Fibroblast of the conjunctiva (primary cell): ENCODE data around the gene SLC43A1.

Experiments used
- DNase-seq: peaks from one replicate; pipeline ENCODE4 v3.0.0-alpha.2; 2010; ENCODE audit warnings: low read depth

The SLC43A1 gene

DNA sequence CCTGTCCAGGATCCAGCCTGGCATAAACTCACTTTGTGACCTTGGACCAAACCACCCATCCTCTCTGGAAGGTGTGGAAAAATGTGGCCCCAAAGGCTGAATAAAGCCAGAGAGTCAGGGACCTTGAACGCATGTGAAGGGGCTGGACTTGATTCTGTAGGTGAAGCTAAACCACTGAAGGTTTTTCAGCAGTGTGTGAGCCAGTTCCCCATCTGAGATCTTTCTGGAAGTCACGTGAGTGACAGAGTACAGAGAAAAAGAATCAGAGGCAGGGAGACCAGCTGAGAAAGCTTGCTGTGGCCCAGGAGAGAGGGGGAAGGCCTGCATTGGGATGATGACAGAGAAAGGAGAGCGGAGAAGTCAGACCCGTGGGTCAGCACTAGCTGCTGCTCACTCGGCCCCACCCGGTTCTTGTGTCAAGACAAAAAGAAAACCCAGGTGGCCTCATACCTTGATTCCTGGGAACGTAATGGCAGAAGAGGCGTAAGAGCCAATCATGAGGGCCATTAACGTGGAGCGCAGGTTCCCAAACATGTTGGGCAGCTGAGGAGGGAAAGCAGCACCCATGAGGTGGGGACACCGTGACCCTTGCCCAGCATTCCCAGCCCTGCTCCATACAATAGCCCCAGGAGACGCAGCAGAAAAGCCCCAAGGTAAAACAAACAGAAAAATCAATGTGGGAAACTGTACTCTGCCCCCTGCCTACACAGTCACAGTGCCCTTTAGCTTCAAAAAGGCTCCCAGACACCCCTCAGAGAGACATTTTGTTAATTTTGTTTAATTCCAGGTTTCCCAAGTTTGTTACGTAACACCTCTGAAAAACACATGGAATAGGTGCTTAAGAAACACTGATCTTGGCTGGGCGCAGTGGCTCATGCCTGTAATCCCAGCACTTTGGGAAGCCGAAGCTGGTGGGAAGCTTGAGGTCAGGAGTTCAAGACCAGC is 17.9 kb downstream of the SLC43A1 start:
- DNase-seq = no peak

DNA sequence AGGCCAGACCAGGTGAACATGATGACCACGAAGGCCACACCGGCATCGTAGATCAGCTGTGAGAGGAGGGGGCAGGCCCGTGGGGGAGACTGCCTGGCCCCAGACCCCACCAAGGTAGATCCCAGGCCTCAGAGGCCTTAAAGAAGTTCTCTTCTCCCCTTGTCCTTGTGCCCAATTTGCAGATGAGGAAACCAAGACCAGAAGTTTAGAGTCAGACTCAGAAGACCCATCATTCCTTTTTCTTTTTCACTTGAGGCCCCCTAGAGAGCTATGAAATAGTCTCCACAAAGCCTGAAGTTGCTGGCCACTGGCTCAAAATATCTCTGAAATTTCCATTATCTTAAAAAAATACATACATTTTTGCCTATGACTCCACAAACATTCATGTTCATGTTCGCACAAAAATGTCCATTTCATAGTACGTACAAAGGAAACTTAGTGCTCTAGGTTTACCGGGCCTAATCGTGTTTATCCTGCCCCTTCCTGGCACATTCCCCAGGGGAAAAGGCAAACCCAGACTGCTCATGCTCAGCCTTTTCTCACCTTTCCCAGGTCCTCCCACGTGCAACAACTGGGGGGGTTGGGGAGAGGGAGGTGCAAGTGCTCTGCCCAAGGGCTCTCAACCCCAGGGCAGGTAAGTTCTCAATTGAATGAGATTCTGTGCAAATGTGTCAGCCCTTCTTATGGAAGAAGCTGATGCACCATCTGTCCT is 19.2 kb downstream of the SLC43A1 start:
- no peak for DNase-seq

DNA sequence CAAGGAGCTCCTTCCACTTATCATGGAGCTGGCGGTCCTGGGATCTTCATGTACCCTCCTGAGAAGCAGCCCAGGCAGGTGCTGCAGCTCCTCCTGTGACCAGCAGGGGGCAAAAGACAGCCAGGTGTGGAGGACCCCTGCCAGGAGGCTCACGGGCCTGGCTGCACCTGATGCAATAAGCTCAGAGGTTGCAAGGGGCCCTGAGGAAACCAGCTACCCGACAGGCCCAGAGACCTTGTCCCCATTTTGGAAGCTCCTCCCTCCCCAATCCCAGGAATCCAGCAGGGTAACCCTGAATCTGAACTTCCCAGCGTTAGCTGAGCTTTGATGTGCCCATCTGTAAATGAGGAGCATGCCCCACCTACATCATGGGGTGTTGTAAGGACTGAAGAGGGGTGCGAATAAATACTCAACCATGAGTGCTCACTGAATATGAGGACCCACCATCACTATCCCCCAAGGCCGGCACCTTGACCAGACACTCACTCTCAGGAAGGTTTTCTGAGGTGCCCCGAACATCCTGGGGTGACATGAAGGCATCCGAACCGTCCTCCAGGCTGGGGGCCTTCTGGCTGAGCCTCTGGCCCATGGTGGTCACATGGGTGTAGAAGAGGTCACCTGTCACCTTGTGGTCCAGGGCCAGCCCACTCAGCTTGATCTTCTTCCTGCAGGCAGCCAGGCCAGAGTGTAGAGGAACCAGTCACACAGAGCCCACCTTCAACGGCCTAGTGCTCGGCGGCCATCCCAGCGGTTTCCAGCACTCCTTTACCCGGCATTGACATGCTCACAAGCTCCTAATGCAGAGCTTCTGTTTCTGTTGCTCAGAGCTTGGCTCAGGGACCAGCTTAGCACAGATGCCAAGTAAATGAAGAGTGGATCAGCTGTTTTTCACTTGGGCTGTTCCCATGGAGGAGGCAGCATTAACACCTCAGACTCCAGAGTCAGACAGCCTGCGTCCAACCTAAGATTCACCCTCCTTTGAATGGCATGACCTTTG is 21.7 kb downstream of the SLC43A1 start:
- no peak for DNase-seq

DNA sequence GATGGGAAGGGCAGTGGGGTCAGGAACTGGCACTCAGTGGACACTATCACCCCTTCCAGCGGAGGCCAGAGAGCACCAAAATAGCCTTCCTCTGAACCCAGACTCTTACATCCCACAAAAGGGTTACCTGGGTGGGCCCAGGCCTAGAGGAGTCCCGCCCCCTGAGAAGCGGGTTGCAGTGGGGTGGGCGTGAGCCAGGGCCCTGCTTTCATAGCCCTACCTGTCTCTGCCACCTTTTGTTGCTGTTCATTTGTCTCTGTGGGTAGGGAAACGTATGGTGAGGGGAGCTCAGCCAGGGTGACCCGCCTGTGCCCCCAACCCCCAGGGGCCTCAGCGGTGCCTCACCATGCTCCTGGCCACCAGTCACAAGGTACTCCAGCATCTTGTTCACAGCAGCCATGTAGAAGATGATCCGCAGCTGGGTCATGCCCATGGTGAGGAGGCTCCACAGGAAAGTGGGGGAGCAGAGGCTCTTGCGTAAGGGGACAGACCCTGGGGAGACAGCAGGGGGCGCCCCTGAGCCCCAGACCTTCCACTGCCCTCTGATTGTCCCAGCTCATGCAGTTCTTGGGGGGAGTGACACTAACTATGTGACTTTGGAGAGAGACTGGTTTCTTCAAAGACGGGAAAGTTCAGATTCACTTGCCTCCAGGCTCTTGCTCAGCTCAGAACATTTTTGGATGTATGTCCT is 24.0 kb downstream of the SLC43A1 start:
- DNase-seq = no peak

DNA sequence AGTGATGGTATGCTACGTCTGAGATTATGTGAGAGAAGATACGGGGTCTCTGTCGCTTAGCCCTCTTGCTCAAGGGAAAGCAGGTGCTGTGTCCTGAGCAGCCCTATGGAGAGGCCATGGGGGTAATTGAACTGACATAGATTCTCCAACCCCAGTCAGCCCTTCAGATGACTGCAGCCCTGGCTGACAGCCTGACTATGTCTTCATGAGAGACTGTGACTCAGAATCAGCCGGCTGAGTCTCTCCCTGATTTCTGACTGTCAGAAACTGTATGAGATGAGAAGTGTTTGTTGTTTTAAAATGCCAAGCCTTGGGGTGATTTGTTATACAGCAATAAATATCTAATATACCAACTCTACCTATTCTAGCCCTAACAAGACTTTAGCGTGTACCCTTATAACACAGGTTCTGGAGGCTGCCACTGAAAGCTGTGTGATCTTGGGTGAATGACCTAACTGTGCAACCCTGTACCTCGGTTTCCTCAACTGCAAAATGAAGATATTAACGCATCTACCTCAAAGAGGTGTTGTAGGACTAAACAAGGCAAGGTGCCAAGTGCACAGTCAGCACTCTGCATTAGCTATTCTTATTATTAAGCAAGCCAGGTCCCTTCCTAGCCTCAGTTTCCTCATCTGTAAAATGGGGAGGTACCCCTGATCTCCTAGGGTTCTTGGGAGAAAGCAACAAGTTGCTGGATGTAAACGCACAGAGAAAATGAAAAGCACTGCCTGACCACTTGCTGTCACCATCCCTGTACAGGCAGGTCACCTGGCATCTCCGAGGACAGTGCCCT is 24.9 kb downstream of the SLC43A1 start:
- DNase-seq = no peak

DNA sequence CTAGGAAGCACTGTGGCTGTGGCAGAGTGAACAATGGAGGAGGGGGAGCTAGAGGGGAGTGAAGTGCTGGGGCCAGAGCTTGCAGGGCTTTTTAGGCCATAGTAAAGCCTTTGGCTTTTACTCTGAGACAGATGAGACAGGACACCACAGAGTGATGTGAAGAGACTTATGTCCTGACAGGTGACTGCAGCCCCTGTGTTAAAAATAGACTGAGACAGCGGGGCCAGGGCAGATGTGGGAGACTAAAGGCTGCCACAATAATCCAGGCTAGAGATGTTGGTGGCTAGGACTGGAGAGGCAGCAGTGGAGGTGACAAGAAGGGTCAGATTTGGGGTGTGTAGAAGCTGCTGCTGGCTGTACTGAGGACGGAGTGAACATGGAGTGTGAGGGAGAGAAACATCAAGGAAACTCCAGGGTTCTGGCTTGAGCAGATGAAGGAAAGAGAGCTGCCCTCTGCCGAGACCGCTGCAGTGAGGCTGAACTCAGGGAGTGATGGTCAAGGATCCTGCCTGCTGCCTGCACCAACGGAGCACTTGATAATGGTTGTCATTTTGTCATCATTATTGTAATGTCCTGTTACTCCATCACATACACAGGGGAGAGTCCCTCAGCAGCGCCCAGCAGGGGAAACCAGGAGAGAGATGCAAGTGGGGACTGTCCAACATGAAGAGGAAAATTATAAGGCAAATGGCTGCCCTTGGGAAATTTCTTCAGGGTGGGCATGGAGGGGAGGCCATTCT is 27.4 kb downstream of the SLC43A1 start:
- no peak for DNase-seq

- no peak for DNase-seq
Measured at GRCh38 chr11:57487021-57487778, 28.3 kb downstream of the SLC43A1 start.

DNA sequence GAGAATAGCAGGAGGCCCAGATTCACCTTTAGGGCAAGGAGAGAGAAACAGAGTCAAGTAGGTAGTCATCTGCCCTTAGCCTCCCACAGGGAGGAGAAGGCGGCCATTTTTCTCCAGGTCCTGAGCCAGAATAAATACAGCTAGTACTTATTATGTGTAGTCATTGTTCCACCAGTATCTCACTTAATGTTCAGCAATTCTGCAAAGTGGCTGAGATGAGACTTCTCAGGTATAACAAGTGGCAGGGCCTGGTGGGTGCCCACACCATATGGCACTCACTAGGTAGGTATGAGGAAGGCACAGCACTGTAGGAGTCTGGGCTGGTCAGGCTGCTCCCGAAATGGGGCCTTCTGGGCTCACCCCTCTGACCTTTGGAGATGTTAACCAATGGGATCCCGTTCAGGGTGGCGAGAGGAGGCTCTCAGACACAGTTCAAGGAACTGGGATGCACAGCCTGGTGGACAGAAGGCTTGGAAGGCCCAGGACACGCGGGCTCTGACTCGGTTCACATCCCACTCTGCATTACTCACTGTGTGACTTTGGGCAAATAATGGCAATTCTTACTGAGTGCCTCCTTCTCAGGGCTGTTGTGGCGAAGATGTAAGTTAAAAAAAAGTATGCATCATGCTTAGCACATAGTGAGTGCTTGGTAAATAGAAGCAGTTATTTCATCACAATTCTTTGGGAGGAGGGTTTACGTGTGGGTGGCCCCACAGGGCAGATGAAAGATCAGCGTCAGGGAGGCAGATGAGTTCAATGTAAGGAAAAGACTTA is 30.1 kb downstream of the SLC43A1 start:
- DNase-seq = no peak

- DNase-seq = no peak
Measured at GRCh38 chr11:57484141-57484710, 31.3 kb downstream of the SLC43A1 start.

- no peak for DNase-seq
Measured at GRCh38 chr11:57483562-57483918, 32.0 kb downstream of the SLC43A1 start.

DNA sequence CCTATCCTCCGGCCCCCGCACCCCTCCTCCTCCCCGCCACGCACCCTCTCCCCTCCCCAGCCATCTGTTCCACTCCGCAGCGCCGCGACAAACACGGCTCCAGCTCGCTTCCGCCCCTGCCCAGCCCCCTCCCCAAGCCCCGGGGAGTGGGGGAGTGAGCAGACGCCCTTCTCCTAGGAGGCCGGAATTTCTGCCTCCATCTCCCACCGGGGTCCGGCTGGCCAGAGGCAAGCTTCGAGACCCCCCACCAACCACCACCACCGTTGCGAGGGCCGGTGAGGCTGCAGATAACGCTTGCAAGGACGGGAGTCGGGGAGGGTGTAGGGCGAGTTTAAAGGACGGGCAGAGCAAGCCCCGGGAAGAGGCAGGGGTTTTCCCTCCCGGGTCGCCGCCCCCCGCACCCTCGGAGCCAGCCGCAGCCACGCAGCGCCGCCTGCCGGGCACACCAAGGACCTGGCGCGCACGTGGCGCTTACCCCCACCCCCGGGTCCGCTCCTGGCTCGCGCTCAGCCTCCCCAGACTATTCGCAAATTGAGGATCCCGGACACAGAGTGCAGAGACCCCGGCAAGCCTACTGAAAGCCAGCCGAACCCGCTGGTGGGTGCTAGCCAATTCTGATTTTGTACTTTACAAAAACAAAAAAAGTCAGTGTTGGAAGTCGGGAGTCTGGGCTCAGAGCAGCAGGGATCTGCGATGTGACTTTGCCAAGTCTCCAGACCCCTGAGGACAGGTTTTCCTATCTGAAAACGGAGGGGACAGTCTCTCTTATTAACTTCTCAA is 32.5 kb downstream of the SLC43A1 start:
- DNase-seq = no peak

GRCh38 chr11:57481915-57482781 is 33.4 kb downstream of the SLC43A1 start:
- DNase-seq = no peak

DNA sequence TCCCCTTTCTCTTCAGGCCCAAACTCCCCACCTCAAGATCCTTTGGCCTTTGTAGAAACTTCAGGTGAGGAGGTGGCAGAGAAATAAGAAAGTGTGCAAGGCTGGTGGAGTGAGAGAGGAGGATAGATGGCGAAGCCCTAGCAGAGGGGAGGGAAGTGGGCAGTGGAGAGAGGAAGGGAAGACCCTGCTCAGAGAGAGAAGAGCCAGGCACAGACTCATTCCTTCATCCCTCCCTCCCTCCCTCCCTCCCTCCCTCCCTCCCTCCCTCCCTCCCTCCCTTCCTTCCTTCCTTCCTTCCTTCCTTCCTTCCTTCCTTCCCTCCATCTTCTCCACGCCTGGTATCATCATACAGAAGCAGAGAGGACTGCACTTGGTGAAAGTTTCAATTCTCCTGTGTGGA is 34.2 kb downstream of the SLC43A1 start:
- DNase-seq = no peak

DNA sequence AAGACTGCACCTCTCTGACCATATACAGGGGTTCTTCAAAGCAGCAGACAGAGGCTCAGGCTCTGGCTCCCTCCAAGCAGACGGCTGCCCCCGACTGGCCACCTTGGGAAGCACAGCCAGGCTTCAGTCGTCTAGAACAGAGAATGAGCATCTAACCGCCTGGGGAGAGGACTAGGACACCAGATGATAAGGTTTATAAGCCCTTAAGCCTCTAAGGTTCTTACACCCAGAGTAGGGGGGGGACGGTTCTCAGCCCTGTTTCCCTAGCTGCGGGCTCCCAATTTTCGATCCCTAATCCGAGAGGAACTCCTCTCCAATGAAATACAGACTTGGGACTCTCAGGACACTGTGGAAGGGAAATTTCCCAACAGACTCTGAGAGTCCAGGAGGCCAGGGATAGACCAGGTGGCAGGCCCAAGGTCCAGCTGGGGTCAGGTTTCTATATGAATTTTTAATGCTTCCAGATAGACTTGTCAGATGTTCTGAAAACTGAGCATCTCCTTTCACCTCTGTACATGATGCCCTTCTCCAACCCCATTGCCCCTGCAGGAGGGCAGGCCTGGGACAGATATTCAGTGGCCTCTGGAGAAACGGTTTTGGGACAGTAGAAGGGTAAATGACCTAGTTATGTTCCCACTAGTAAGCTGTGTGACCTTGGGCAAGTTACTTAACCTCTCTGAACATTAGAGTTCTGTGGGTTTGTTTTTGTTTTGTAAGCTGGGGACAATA is 34.9 kb downstream of the SLC43A1 start:
- DNase-seq = no peak

GRCh38 chr11:57479911-57480310 is 35.6 kb downstream of the SLC43A1 start:
- DNase-seq = no peak
